NCI-H2171 treated with DMSO at 0.1 percent for 48 hours (cell line): ENCODE measurements around the gene GSTK1.

Source experiments
- DNase-seq: peaks from one replicate; lab custom pipeline; 2025; lab: John Stamatoyannopoulos, UW

Gene GSTK1

GRCh38 chr7:143299346-143299745, 36.1 kb downstream of the GSTK1 start:
- no peak for DNase-seq

- DNase-seq, result peak; percentile 12
Measured at GRCh38 chr7:143299840-143300239, 36.6 kb downstream of the GSTK1 start.

GRCh38 chr7:143300959-143301935, 38.0 kb downstream of the GSTK1 start:
- no peak for DNase-seq

GRCh38 chr7:143303733-143304132, 40.5 kb downstream of the GSTK1 start:
- no peak for DNase-seq

GRCh38 chr7:143304938-143305337, 41.7 kb downstream of the GSTK1 start:
- no peak for DNase-seq

- DNase-seq, result no peak
Measured at GRCh38 chr7:143305423-143306070, 42.3 kb downstream of the GSTK1 start.

- DNase-seq, result no peak
Measured at GRCh38 chr7:143308632-143309031, 45.4 kb downstream of the GSTK1 start.

GRCh38 chr7:143314127-143314526, 50.9 kb downstream of the GSTK1 start:
- no peak for DNase-seq

- no peak for DNase-seq
Measured at GRCh38 chr7:143315776-143316175, 52.5 kb downstream of the GSTK1 start, which contains the start of gene CLCN1. Gene CLCN1, plus strand, starts transcription at chr7:143316111. Its CDS starts 102 bp downstream, at chr7:143316213.

- DNase-seq, result no peak
Measured at GRCh38 chr7:143316492-143316891, 53.3 kb downstream of the GSTK1 start.

GRCh38 chr7:143318661-143319060, 55.4 kb downstream of the GSTK1 start:
- DNase-seq, result no peak
